GM18511 (cell line): Measurements from ENCODE around the gene STAT4.

Source experiments
- ATAC-seq: cut with Tn5 transposase; IDR thresholded peaks from one replicate; pipeline ENCODE4 v1.9.1; 2021; ENCODE audit warnings: mild to moderate bottlenecking, moderate library complexity; ENCODE audit not compliant: unreplicated experiment

The STAT4 gene

DNA sequence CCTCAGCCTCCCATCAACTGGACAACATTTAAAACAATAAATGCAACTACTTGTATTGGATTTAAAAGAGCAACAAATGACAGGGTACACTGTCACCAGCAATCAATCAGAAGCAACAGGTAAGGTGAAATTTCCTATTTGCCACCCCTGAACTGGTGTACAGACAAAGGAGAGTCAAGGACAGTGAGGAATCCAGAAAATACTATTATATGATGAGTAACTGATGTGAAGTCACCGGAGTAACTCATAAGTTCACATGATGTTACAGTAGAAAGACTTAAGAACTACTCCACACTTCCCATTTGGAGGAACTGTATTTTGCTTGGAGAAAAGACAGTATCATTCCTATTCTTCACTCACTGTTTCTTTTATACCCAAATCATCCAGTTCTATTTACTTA lies 132.7 kb downstream of the STAT4 start:
- ATAC-seq: no peak

GRCh38 chr2:191015831-191016230 lies 135.0 kb downstream of the STAT4 start:
- no peak for ATAC-seq

- no peak for ATAC-seq
Measured at GRCh38 chr2:191015239-191015638, 135.6 kb downstream of the STAT4 start.

GRCh38 chr2:191014653-191015020 lies 136.2 kb downstream of the STAT4 start:
- ATAC-seq: peak; percentile 5

GRCh38 chr2:191013932-191014652 lies 136.7 kb downstream of the STAT4 start, which contains the start of gene STAT1:
Gene STAT1, minus strand, starts transcription at chr2:191014171. Its CDS starts 4,168 bp downstream, at chr2:191010003.
- peak; percentile 82 for ATAC-seq

- no peak for ATAC-seq
Measured at GRCh38 chr2:191013682-191013931, 137.2 kb downstream of the STAT4 start.

GRCh38 chr2:191012845-191013681 lies 137.7 kb downstream of the STAT4 start:
- ATAC-seq: peak; percentile 7

DNA sequence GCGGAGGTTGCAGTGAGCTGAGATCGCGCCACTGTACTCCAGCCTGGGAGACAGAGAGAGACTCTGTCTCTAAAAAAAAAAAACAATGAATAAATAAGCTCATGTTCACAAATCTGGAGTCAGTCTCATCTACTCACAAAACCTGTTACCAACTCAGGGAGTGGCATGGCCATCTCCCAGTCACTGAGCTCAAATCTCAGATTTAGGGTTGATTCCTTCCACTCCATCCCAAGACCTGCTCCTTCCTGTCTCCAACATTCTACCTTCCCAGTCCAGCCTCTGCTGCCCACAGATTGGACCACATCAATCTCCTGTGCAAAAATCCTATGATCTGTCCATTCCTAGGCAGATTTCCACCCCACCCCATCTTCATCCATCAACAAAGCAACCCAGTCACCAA lies 138.4 kb downstream of the STAT4 start:
- ATAC-seq: no peak

DNA sequence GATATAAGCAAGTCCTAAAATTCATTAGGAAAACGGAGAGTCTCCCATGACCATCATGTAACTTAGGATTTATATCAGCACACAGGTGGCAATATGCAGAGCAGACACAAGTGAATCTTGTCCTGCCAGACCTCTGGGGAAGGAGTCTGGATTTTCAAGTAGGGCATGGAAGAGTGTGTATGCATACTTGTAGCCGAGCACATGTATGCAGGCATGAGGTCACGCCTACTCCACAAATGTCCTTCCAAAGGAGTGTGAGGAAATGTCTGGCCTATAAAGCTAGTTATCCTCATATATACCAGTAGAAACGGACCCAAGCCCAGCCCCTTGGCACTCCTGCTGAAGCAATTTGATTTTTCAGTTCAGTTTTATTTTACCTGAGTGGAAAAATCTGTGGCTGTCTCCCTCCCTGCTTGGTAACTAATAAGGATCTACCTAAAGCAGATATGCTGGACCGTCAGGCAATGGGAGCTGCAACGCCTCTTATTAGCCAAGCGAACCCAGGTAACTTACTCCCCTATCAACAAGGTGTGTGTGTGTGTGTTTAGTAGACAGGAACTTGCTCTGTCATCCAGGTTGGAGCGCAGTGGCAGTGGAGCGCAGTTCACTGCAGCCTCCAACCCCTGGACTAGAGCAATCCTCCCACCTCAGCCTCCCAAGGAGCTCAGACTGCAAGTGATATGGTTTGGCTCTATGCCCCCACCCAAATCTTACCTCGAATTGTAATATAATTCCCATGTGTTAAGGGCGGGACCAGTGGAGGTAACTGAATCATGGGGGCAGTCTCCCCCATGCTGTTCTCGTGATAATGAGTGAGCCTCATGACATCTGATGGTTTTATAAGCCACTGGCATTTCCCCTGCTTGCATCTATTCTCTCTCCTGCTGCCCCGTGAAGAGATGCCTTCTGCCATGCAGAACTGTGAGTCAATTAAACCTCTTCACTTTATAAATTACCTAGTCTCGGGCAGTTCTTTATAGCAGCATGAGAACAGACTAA lies 139.6 kb downstream of the STAT4 start:
- no peak for ATAC-seq

- no peak for ATAC-seq
Measured at GRCh38 chr2:191009541-191010374, 141.0 kb downstream of the STAT4 start.

- no peak for ATAC-seq
Measured at GRCh38 chr2:191008286-191008685, 142.5 kb downstream of the STAT4 start.

GRCh38 chr2:191006997-191007783 lies 143.6 kb downstream of the STAT4 start:
- ATAC-seq: no peak

DNA sequence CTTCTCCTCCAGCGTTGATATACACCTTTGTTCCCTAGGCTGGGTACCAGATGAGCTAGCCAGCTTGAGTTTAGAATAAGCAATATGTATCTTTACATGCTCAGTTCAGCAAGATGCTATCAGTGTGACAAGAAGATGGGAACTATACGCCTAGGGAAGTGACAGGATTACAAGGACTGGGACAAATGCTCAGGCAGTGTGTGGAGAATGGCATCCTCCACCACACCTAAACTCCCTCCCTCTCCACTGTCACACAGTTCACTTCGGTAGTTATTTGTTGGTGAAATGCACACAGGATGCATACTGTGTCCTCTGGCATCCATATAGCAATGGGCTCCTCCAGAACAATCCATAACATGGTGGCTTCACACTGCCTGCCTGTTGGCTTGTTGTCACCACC lies 144.5 kb downstream of the STAT4 start:
- no peak for ATAC-seq

- ATAC-seq: no peak
Measured at GRCh38 chr2:191003405-191004309, 147.1 kb downstream of the STAT4 start.

- no peak for ATAC-seq
Measured at GRCh38 chr2:191001624-191002023, 149.2 kb downstream of the STAT4 start.

DNA sequence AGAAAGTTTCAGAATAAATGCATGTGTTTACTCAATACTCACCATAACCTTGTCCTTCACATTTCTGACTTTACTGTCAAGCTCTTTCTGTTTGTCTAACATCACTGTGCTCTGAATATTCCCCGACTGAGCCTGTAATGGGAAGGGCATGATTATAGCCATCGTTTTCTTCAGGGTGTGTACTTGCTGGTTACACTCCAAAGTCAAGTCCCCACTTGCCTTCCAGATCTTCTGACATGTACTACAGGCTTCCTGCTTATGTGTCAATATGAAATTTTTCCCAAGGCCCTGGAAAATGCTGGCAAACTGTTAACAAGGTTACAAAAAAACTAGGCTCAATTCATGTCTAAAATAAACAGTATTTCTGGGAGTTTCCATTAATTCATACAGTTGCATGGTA lies 149.8 kb downstream of the STAT4 start:
- no peak for ATAC-seq

- ATAC-seq: no peak
Measured at GRCh38 chr2:190999949-191000665, 150.7 kb downstream of the STAT4 start.

- no peak for ATAC-seq
Measured at GRCh38 chr2:190999058-190999457, 151.7 kb downstream of the STAT4 start.
